Body of pancreas (tissue), 4 donors: Measurements from ENCODE around the gene KLHL30. TPM values are rescaled to one million over a fixed set of nuclear protein-coding genes. Genes with fewer than 3 reads are reported as not detected.

ENCODE experiments used
- ATAC-seq: fragments of 150-250 bp; one replicate; pipeline ENCODE4 v1.9.1; 2016
- DNase-seq, 4 donors: peaks; one replicate each; pipeline ENCODE4 v3.0.0-alpha.2; 2019
- H3K27ac ChIP-seq, 4 donors: fragments of 200-600 bp; sonication (generic); 1 replicate in 3 of 4; 2 replicates in 1 of 4; pipeline versions ENCODE4 v1.5.1 to v1.6.1; 2016 to 2019; ENCODE audit warnings: mild to moderate bottlenecking in 1 of 4, mixed read lengths in 1 of 4, moderate library complexity in 1 of 4
- H3K27me3 ChIP-seq, 2 donors: fragments of 200-600 bp; sonication (generic); one replicate each; pipeline ENCODE4 v1.6.0; 2016; ENCODE audit warnings: mild to moderate bottlenecking in 1 of 2
- H3K36me3 ChIP-seq, 2 donors: fragments of 200-600 bp; sonication (generic); replicated peaks in 1 of 2; 2 replicates each; pipeline ENCODE4 v1.5.1; 2016; ENCODE audit warnings: low read depth in 2 of 2; ENCODE audit not compliant: insufficient read depth in 1 of 2
- H3K4me1 ChIP-seq: fragments of 200-600 bp; sonication (generic); one replicate; pipeline ENCODE4 v1.6.0; 2016
- H3K4me3 ChIP-seq, 2 donors: fragments of 200-600 bp; sonication (generic); 1 replicate in 1 of 2; 2 replicates in 1 of 2; pipeline ENCODE4 v1.5.1; 2016 to 2019
- H3K9me3 ChIP-seq, 3 donors: fragments of 200-600 bp; sonication (generic); 1 replicate in 2 of 3; 2 replicates in 1 of 3; pipeline ENCODE4 v1.5.1; 2016
- CTCF ChIP-seq, 7 experiments: fragments of 450-650 bp in 4 of 7; fragments of 200-600 bp in 3 of 7; sonication (generic) in 3 of 7; IDR thresholded peaks; one replicate each; pipeline ENCODE4 v1.5.1; 2016 to 2019; ENCODE audit warnings: antibody characterized with exemption in 7 of 7
- POLR2A ChIP-seq, 3 donors: fragments of 450-650 bp; IDR thresholded peaks; one replicate each; pipeline ENCODE4 v1.6.1; 2016; ENCODE audit warnings: antibody characterized with exemption in 3 of 3, mild to moderate bottlenecking in 2 of 3
- WGBS, 2 donors: methylation state at CpG; one replicate each; pipeline ENCODE4 v1.1.5; 2017; 5-methylcytosine and 5-hydroxymethylcytosine counted together
- intact Hi-C: fragments of 100-400 bp; cut with DNase I; formaldehyde crosslinking; loops from one replicate; pipeline ENCODE4 v1.15.1; 2023
- total RNA-seq, 2 donors: library from RNA; depleted of rRNA; stranded (reverse); fragments of >200 nt; gene quantifications; one replicate each; pipeline ENCODE4 v1.1.0, GENCODE V29; 2016

Gene KLHL30
- total RNA-seq, 2 donors from 2014 or later = 0.26 to 0.66 TPM

GRCh38 chr2:238142382-238143205, 4.1 kb downstream of the KLHL30 start:
- Histone ChIP-seq H3K27me3 (no peaks in the 10 kb centered on the region), H3K4me1 (peaks cover 6% of the 10 kb centered on the region), H3K9me3 (no peaks in the 10 kb centered on the region), H3K36me3 (no peaks in the 10 kb centered on the region), H3K27ac (no peak overlapping the region), H3K4me3 (no peak overlapping the region)
- TF ChIP-seq POLR2A (IDR thresholded peaks at IDR 0.05) (no peak), CTCF (IDR thresholded peaks at IDR 0.05) (no peak)
- DNase-seq (no peak), ATAC-seq (no peak)
- intact Hi-C loops = no loop called here
- WGBS, 2 donors = 70 to 82% methylated on average over 2 to 26 of the region's 30 CpGs

DNA sequence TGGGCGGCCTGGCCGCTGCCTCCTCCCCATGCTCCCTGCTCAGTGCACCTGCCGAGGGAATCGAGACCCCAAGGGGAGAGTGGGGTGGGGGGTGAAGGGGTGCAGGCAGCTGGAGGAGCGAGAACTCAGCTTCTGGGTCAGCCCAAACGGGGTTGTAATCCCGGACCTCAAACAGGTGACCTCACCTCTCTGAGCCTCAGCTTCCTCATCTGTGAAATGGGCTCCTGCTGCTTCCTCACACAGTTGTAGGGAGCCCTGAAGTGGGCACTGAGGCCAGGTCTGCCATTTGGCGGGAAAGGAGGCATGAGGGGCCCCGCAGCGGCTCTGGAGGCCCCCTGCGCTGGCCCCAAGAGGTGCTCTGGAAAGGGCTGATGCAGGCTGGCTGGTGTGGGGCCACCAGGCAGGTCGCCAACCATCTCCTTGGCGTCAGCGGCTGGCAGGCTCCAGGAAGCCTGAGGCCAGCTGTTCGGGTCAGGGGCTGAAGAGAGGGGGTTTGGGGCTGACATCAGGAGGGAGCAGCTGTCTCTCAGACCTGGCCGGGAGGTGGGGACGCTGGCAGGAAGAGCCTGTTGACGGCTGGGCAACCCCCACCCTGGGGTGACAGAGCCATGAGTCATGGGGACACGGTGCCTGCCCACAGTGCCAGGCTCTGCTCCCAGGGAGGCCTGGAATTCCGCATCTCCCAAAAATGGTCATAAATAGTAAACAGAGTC, 4.9 kb downstream of the KLHL30 start:
- intact Hi-C loops = no loop called here
- DNase-seq = no peak
- Histone ChIP-seq H3K4me3 (no peak overlapping the region), H3K4me1 (peaks cover 6% of the 10 kb centered on the region), H3K27ac (no peak overlapping the region), H3K36me3 (no peaks in the 10 kb centered on the region), H3K27me3 (no peaks in the 10 kb centered on the region), H3K9me3 (no peaks in the 10 kb centered on the region)
- WGBS, 2 donors = 69 to 73% methylated on average over 13 to 18 of the region's 20 CpGs
- ATAC-seq = no peak
- TF ChIP-seq CTCF (IDR thresholded peaks at IDR 0.05) = no peak
- TF ChIP-seq POLR2A (IDR thresholded peaks at IDR 0.05) = no peak

DNA sequence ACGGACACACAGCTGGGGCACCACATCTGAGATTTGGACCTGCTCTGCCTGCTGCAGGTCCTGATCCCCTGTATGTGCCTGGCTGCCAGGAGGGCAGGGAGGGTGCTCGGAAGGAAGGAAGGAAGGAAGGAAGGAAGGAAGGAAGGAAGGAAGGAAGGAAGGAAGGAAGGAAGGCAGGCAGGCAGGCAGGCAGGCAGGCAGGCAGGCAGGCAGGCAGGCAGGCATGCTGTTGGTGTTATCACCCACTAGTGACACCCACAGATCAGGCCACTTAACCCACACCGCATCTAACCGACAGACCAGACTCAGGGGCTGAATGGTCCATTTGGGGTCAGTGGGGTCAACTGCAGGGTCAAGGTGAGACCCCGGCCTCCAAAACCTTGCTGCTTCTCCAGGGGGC, 5.8 kb downstream of the KLHL30 start:
- H3K27me3 ChIP-seq = no peaks in the 10 kb centered on the region
- intact Hi-C loops = no loop called here
- no peak for ATAC-seq
- no peak overlapping the region for H3K4me3 ChIP-seq
- no peaks in the 10 kb centered on the region for H3K9me3 ChIP-seq
- H3K27ac ChIP-seq = no peak overlapping the region
- no peak for DNase-seq
- WGBS, 2 donors = 77 to 83% methylated on average over 4 to 5 of the region's 5 CpGs
- TF ChIP-seq POLR2A (IDR thresholded peaks at IDR 0.05) (no peak), CTCF (IDR thresholded peaks at IDR 0.05) (no peak)
- no peaks in the 10 kb centered on the region for H3K36me3 ChIP-seq
- H3K4me1 ChIP-seq = peaks cover 5% of the 10 kb centered on the region

DNA sequence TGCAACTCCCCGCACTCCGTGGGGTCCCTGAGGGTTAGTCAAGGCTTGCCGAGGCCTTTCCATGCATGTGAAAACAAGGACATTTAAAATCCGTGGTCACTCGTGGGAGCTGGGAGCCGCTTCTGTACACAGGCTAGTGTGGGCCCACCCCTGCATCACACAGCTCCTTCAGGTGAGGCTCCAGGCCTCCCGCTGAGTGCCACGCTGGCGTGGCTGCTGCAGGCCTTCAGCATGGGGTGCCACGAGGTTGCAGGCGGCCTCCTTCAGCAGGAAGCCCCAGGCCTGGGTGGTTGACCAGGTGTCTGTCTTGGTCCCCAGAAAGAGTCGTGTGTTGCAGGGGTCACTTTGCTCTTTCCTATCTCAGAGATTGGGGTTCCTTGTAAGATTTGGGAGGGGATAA, 6.6 kb downstream of the KLHL30 start:
- no peak for DNase-seq
- no peaks in the 10 kb centered on the region for H3K4me1 ChIP-seq
- intact Hi-C loops = no loop called here
- no peak overlapping the region for H3K4me3 ChIP-seq
- no peaks in the 10 kb centered on the region for H3K27me3 ChIP-seq
- no peak for ATAC-seq
- TF ChIP-seq CTCF (IDR thresholded peaks at IDR 0.05) (no peak), POLR2A (IDR thresholded peaks at IDR 0.05) (no peak)
- no peaks in the 10 kb centered on the region for H3K9me3 ChIP-seq
- 82 to 88% methylated on average over 8 to 12 of the region's 12 CpGs for WGBS, 2 donors
- no peaks in the 10 kb centered on the region for H3K36me3 ChIP-seq
- no peak overlapping the region for H3K27ac ChIP-seq
